Measurements from ENCODE around the gene PDE4B. TPM values are rescaled to one million over a fixed set of nuclear protein-coding genes. Genes with fewer than 3 reads are reported as not detected.

PDE4B gene
- total and polyA plus RNA-seq, 2 of the 13 experiments (the other 11 are each of a cell fraction or from before 2014, with no cell fraction given), result not detected

GRCh38 chr1:66242646-66243547 is 450.2 kb downstream of the PDE4B start (continued):
- TF ChIP-seq ZNF512 (CRISPR knock-in tag; IDR thresholded peaks at IDR 0.05) (no peak), TEF (CRISPR knock-in tag; IDR thresholded peaks at IDR 0.05) (no peak), TBL1XR1 (IDR thresholded peaks at IDR 0.05; ENCODE audit: borderline replicate concordance, low read length, partially characterized antibody) (no peak), PAXIP1 (CRISPR knock-in tag; conservative IDR thresholded peaks at IDR 0.05) (no peak), SKIL (CRISPR knock-in tag; IDR thresholded peaks at IDR 0.05; ENCODE audit: borderline replicate concordance) (no peak), GRHL1 (CRISPR knock-in tag; conservative IDR thresholded peaks at IDR 0.05) (no peak), SRSF1 (optimal IDR thresholded peaks at IDR 0.05; ENCODE audit: low read depth, low read length) (no peak), ELF4 (CRISPR knock-in tag; IDR thresholded peaks at IDR 0.05; ENCODE audit: borderline replicate concordance) (no peak), EEA1 (CRISPR knock-in tag; IDR thresholded peaks at IDR 0.05; ENCODE audit: borderline replicate concordance) (no peak), ZNF749 (CRISPR knock-in tag; IDR thresholded peaks at IDR 0.05; ENCODE audit: borderline replicate concordance) (no peak)

Measured in HepG2 (cell line).